GM18502 (cell line): ENCODE data around the gene PTPRU.
A peak's percentile ranks its signal among the peaks of the same experiment; 100 is the strongest.
"Not testable (repeated sequence)": the region's sequence is repeated elsewhere in the genome, so short reads cannot be mapped to it uniquely, and the experiment has no call there.

ENCODE experiments used
- ATAC-seq: cut with Tn5 transposase; IDR thresholded peaks from one replicate; pipeline ENCODE4 v1.9.1; 2021; ENCODE audit warnings: mild to moderate bottlenecking; ENCODE audit not compliant: unreplicated experiment, poor library complexity

The PTPRU gene

GRCh38 chr1:29218223-29218622 is 18.1 kb upstream of the PTPRU start:
- ATAC-seq = no peak

- no peak for ATAC-seq
Measured at GRCh38 chr1:29221296-29221695, 15.0 kb upstream of the PTPRU start.

GRCh38 chr1:29222260-29222659 is 14.1 kb upstream of the PTPRU start:
- ATAC-seq = not testable (repeated sequence)

- no peak for ATAC-seq
Measured at GRCh38 chr1:29222686-29223085, 13.6 kb upstream of the PTPRU start.

- ATAC-seq = no peak
Measured at GRCh38 chr1:29223521-29223920, 12.8 kb upstream of the PTPRU start.

- no peak for ATAC-seq
Measured at GRCh38 chr1:29224356-29224837, 11.9 kb upstream of the PTPRU start.

GRCh38 chr1:29225361-29225760 is 11.0 kb upstream of the PTPRU start:
- ATAC-seq = no peak

GRCh38 chr1:29227511-29227910 is 8.8 kb upstream of the PTPRU start:
- no peak for ATAC-seq

- no peak for ATAC-seq
Measured at GRCh38 chr1:29230204-29230552, 6.1 kb upstream of the PTPRU start.

GRCh38 chr1:29230553-29231378 is 5.6 kb upstream of the PTPRU start, which contains the start of gene MECR:
MECR (minus strand) TSS chr1:29230934; CDS start chr1:29230906, 28 bp downstream.
- peak; percentile 87 for ATAC-seq

GRCh38 chr1:29232387-29232786 is 3.9 kb upstream of the PTPRU start:
- no peak for ATAC-seq

GRCh38 chr1:29233693-29234092 is 2.6 kb upstream of the PTPRU start:
- no peak for ATAC-seq

- no peak for ATAC-seq
Measured at GRCh38 chr1:29234471-29234870, 1.9 kb upstream of the PTPRU start.

GRCh38 chr1:29234881-29235280 is 1.4 kb upstream of the PTPRU start:
- ATAC-seq = not testable (repeated sequence)

GRCh38 chr1:29236712-29237128 is 398 bp downstream of the PTPRU start:
- ATAC-seq = no peak

GRCh38 chr1:29237129-29237821 is 953 bp downstream of the PTPRU start:
- ATAC-seq = no peak

- ATAC-seq = no peak
Measured at GRCh38 chr1:29237852-29238619, 1.7 kb downstream of the PTPRU start.

GRCh38 chr1:29238620-29239002 is 2.3 kb downstream of the PTPRU start:
- no peak for ATAC-seq

- no peak for ATAC-seq
Measured at GRCh38 chr1:29239142-29239541, 2.8 kb downstream of the PTPRU start.

GRCh38 chr1:29240400-29240837 is 4.1 kb downstream of the PTPRU start:
- no peak for ATAC-seq

- no peak for ATAC-seq
Measured at GRCh38 chr1:29240986-29241385, 4.7 kb downstream of the PTPRU start.
